NCI-H774 (cell line): ENCODE measurements around the gene TBX1.

Experiments
- DNase-seq: peaks from one replicate; lab custom pipeline; 2025; lab: John Stamatoyannopoulos, UW

Gene TBX1

DNA sequence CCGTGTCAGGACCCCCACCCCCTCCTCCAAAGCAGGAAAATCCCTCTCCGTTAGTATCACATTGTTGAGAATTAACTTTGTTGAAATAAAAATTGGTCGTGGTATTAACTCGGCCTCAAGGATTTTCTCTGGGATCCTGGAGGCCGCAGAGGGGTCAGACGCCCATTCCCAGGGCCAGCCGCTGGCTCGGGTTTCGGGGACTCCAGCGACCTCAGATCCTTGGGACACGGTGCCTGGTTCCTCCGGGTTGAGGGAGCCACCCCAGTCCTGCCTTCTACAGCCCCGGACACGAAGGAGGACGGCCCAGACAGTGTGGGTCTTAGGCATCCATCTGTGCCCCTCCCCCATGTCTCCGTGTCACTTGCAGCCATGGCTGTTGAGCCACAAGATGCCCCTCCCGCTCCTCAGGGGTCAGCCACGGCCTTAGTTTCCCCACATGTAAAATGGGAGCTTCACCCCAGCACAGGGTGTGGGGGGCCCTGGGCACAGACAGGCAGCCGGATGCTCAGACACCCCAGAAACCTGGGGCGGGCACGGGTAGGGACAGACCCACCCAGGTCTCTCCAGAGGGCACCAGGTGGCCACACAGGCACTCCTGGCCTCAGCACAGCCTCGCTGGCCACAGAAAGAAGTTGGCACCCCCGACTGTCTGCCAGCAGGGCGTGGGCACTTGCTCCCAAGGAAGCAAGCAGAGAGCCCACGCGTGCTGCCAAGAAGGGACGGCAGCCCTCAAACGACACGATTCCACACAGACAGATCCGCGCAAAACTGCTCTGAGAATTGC lies 21.7 kb upstream of the TBX1 start:
- DNase-seq, result no peak

DNA sequence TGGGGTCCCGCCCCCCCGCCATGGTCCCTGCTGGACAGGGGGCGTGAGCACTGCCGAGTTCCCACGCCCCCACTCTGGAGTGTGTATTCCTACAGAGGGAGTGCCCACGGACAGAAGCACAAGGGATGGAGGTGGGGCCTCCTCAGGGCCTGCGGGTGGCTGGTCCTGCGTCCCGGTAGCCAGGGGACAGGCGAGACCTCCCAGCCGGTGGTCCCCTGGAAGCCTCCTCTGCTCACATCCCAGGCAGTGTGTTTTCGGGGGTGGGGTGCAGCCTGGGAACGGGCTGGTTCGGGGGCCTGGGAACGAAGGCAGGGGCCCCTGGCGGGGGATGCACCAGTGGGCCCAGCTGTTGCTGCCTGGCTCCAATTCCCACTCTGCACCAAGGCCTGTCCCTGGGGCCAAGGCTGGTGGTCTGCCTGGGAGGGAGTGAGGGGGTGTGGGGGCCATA lies 21.1 kb upstream of the TBX1 start:
- DNase-seq, result no peak

DNA sequence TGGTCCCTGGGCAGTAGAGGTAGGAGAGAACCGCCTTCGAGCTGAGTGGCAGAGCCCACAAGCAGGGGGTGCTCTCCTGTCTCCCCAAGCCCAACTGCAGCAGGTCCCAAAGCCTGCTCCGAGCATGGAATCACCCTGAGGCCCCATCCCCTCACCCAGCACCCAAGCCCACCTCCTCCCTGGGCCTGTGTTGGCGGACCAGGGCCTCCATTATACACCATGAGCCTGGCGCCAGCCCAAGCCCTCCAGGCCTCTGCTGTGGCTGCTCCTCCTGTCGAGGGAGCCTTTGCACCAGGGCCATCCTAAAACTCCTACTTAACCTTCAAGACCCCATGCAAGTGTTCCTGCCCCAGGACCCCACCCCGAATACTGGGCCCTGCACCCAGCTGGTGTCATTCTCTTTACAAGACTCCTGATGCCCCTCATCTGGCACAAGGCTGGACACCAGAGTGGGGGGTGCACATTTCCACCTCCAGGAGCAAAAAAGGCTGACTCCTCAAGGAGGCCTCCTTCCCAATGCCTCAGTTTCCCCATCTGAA lies 20.6 kb upstream of the TBX1 start:
- DNase-seq, result no peak

DNA sequence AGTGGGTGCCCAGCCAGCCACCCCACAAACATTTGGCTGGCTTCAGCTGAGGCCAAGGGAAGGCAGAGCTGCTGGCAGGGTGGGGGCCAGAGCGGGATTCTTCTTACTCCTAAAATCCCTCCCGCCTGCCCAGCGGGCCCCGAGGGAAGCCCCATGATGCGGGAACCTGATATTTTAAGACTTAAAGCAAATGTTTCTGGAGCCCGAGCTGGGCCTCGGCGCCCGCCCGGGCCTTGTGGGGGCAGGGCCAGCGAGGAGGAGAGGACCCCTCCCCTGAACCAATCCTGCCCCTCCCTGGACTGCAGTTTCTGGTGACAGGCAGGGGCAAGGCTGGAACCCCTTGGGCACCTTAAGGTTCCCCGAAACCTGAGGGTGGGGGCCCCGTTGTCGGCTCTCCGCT lies 20.0 kb upstream of the TBX1 start:
- no peak for DNase-seq

DNA sequence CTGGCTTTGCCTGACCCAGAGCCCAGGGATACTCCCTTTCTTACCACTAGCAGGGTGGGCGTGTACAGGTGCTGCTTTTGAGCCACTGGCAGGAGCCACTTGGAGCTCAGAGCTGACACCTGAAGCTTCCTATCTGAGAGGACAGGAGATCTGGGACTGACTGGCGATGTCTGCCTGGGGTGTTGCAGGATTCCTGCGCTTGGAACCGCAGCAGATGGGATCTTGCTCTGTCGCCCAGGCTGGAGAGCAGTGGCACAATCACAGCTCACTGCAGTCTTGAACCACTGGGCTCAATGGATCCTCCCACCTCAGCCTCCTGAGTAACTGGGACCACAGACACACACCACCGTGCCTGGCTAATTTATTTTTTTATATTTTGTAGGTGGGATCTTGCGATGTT lies 19.5 kb upstream of the TBX1 start:
- no peak for DNase-seq

DNA sequence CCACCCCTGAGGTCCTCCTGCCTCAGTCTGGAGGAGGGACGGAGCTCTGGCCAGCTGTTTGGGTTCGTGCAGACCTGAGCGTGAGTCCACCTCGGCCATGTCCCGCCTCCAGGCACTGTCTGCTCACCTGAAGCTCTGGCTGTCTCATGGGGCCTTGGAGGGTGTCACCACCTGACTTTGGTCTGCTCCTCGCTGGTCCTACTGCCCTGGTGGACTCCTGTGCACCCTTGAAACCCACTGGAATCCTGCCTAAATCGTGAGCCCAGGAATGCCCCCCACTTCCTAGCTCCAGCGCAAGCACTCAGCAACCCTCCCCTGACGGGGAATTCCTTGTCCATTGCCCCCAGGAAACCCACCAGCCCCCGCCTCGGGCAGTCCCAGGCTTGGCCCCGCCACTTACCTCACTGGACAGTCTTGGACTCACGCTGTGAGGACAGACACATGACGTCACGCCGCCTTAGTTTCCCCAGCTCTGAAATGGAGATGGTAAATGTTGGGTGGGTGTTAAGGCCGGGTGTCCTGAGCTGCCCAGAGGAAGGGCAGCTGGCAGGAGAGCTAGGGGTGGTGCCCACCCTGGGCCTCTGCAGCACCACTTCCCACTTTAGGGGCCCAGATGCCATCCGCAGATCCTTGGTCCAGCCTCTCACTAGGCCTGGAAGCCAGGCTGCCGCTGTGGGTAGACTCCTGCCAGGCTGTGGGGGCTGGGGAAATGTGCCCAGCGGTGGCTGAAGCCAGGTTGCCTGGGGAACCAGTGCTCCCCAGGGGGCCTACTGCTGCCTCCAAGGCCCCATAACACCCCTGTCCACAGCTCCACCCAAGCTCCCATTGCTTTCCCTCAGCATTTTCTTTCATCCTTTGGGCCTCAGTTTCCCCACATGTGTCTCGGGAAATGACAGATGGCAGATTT lies 18.2 kb upstream of the TBX1 start:
- no peak for DNase-seq

DNA sequence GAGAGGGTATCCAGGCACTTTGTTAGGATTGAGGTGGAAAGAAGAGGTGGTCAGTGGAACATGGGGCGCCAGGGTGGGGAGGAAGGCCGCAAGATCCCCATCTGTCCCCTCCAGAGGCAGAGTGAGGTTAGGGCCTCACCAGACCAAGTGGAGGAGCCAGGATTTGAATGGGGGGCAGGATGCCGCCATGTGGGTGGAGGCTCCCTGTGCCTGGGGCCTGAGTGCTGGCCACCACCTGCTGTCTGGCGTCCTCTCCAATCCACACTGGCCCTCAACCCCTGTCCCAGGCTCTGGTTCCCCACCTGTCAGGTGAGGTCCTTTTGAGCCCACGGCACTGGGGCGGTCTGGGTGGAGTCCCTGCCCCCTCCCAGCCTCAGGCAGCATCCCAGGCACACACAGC lies 17.5 kb upstream of the TBX1 start:
- DNase-seq, result no peak

DNA sequence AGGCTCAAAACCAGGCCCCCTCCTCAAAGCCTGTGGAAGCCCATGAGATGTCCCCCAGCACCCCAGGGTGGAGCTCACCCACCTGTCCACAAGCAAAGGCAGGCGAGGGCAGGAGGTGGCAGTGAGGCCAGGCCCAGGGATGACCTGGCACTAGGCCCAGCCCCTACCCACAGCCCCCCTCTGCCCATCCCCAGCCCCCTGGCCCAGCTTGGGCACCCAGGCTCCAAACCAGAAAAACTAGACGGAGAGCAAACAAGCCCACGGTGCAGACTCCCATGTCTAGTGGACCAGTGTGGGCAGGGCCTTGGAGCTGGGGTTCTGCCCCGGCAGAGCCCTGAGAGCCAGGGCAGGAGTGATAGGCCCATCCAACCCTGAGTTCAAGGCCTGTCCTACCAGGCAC lies 16.9 kb upstream of the TBX1 start:
- no peak for DNase-seq

DNA sequence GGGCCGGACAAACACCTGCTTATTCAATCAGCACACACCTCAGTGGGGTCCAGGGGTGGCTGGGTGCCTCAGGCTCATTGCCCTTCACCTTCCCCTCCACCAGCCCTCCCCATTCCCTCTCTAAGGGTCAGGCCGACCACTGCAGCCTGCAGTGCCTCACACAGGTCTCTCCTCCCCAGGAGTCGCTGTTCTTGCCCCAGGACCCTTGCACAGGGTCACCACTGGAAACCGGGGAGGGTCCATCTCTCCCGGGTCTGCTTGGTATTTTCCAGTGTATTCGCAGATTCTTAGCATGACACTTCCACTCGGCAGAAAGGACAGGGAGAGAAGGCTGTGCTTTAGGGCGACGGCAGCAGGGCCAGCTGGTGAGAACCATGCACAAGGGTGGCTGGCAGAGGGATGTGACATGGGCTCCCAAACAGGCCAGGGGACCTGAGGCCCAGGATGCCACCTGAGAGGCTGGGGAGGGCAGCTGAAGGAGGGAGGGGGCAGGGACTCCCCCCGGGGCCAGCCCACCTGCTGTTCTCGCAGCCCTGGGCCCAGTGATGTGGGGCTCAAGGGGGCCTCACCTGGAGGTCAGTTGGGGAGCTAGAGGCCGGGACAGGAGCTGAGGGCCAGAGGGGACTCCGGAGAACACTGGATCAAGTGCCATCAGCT lies 16.1 kb upstream of the TBX1 start:
- no peak for DNase-seq

DNA sequence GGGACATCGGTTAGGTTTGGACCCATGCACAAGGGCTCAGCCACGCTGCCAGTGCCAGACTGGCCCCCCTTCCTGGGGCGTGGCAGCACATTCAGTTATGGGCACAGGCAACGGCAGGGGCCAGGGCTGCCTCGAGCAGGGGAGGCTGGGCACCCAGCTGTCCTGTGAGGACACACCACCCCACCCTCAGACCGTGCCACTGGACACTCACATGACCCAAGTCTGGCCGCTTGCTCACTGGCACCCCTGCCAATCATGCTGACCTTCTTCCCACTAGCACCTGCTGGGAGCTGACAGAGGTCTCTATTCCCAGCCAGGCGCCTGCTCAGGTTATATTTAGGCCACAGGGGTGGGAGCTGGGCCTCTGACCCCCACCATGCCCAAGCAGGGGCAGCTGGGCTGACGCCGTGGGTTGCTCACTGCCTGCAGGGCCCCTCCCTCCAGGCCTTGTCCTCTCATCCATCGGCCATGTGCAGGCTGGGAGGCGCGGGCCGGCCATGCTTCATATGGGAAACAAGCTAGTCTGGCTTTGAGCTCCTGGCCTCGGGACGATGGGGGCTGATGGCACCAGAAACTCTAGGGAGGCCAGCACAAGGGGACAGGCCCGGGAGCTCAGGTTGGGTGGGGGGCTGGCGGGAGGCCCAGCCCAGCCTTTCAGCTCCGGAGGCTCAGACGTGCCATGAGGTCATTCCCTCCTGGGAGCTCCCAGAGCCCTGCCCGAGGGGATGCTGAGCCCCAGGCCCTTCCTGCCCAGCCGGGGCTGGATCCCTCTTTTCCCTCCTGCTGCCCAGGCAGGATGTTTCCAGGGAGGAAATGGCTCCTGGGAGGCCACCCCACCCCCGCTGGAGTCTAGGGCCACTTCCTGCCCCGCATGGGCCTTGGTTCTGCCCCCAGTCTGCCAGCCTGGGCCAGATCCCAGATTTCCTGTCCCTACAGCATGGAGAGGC lies 15.2 kb upstream of the TBX1 start:
- no peak for DNase-seq

DNA sequence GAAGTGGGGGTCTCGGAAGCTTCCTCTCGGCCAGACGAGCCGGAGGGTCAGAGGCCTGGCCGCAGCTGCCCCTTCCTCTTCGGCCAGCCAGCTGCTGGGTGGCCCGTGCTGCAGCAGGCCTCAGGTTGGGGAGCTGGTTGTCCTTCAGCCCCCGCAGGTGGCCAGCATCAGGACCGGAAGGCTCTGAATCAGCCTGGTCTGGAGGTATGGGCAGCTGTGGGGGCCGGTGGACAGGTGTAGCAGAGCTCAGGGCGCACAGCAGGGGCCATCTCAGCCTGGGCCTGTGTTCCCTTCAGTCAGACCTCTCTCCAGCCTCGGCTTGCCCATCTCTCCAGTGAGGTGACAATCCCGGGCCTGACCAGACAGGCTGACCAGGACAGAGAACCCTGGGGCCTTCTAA lies 13.9 kb upstream of the TBX1 start:
- DNase-seq, result no peak

DNA sequence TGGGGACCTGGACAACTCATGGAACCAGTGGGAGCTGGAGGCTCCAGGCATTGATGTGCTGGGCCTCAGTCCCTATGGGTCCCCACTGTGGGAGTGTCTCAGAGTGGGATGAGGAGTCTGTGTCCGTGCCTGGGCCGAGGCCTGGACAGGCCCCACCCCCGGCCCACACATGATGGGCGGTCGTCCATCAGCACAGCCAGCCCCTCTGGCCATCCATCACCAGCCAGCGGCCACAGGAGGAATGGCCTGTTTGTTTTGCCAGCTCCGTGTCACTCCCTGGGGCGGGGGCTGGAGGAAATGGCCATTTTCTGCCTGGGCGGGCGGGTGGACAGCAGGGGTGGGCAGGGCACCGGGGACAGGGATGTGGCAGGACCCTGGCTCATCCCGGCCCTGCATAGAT lies 13.0 kb upstream of the TBX1 start:
- DNase-seq, result no peak

DNA sequence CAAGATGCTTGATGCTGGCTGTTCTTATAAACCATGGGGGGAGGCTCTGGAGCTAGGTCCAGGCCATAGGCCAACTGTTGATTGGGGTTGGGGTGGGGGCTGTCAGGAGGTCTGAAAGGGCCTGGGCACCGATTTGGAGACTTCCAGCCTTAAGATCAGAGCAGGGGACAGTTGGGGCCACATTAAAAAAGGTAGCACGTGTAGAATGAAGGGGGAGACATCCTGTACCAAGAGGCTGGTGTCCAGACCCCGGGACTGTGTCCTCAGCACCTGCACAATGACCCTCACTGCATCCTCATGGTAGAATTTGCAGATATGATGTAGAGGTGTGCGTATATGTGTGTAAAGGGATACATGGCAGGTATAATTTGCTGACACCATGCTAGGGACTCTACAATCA lies 12.4 kb upstream of the TBX1 start:
- no peak for DNase-seq

DNA sequence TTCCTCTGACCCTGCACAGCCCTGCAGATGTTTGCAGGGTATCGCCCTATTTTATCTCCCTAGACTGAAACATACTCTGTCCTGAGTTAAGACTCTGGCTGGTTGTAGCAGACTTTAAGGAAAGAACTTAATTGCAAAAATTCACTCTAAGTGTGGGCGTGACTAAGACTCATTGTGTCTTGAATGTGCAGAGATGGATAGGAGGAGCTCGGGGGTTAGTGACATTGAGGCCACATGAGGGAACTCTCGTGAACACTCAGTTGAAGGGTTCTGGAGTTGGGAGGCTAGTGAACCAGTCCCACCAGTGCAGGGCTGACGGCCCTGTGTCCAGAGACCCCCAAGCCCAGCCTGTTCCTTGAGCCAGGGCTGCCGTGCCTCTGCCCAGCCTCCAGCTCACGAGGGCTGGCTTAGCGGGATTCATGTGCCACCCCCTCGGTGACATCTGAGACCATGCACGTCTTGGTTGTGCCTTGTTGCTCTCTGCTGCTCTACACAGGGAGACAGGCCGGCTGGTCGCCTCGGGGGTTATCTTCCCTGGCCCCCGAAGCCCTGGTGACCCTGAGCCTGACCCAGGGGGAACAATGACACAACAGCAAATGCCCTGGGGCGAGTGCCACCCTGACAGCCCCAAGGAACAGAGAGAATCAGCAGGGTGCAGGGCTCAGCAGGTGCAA lies 11.4 kb upstream of the TBX1 start:
- no peak for DNase-seq

DNA sequence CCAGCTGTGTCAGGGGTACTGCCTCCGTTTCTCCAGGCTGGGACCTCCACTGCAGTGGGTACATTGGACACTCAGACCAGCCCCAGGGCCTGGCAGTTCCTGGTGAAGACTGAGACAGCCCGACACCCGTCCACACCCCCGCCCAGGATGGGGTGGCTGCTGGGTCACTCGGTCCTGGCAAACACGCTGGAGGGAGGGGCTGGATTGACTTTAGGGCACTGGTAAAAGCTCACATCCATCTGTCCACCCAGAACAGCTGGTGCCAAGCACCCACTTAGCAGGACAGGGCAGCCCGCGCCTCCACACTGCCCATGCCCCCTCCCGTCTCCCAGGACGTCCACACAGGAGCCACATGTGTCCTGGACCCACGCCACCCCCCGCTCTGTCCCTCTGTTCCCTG lies 10.7 kb upstream of the TBX1 start:
- DNase-seq, result no peak

DNA sequence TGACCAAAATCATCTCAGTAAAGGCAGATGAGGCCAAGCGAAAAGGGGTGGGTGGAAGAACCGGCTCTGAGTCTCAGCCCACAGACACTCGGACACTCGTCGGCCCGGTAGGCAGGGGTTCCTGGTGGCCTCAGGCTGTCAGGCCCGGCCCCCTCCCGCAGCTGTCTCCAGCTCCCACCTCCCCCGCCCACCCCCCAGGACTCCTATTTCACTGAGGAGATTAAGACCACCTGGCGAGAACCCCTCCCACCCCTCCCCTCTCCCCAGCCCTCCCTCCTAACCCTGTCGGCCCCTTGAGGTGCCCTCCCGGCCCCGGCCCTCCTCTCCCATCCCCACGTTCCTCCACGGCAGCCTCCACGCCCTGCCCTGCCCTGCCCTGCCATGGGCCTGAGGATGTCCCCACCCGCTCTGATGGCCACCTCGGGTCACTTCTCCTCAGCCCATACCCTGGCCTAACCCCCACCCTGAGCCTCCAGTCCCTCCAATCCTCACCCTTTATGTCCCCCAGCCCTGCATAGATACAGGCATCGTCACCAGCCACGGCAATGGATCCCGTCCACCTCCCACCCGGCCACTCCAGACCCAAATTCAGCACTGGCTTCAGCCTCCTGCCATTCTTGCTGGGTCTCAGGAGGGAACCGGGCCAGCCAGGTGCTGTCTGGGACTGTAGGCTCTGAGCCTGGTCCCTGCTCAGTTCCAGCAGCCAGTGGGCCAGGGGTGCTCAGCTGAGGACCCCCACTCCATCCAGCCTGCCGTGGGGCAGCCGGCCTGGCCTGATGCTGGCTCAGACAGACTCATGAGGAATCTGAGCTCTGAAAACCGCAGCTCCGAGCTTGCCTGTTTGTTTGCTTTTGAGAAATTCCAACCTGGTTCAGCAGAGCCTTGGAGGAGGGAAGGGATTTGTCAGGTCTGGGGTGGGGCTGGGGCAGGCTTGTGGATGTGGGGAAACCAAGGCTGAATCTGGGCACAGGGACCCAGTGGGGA lies 9.8 kb upstream of the TBX1 start:
- no peak for DNase-seq

DNA sequence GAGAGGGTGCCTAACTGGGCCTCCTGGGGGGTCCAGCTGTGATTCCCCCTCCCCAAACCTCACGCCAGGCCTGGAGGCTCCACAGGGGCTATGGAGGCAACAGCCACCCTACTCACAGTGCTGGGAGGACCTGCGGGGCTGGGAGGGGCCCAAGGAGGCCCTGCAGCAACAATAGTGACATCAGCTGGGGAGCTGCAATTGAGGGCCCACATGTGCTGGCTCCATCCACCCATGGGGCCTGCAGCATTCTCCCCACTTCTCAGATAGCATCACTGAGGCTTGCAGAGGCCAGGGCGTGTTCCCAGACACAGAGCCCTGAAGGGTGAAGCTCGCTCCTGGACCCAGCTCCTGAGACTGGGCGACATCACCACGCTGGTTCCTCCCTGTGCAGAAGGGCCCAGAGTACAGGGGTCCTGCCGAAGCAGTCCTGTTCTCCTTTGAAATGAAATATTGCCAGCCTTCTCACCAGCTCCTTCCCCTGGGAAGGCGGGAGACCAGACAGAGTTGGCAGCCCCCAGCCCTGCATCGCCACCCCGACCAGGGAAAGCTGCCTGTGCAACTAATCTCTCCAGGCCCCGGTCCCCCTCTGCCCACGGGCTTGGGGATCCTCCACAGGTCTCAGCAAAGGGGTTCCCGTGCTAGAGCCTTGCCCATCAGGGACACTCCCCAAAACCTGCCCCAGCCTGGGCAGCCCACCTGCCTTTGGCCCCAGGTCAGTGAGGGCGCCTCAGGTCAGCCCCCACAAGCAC lies 8.9 kb upstream of the TBX1 start:
- DNase-seq, result no peak

DNA sequence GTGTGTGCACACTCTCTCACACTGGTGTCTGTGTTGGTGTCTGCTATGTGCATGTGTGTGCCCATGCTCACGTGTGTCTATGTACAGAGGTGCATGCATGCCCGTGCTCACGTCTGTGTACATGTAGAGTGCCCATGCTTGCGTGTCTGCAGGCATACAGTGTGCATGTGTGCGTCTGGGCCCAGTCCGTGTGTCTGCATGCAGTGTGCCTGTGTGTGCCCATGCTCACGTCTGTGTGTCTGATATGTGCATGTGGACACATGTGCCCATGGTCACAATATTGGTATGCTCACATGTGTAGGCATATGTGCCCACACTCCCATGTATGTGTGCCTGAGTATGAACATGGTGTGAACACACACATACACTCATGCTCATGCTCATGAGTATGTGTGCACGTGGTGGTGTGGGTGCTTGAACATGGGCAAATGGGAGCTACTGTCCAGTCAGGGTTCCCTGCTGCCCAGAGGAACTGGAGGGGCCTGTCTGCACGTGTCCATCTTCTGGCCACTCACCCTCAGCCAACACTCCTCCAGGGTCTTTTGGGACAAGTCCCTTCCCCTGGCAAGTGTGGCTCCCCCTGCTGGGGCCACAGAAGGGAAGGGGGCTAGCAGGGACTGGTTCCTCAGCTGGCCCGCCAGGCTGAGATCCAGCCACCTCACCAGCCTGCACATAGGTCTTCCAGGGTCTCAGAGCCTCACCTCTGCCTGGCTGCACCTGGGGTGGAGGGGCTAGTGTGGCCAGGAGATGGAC lies 7.3 kb upstream of the TBX1 start:
- no peak for DNase-seq
